ENCODE data around the gene SLIT3.
A peak's percentile ranks its signal among the peaks of the same experiment; 100 is the strongest.

Gene SLIT3

GRCh38 chr5:168753691-168754254 lies 547.2 kb downstream of the SLIT3 start:
- Mint-ChIP-seq H3K27ac (no peak overlapping the region), H3K36me3 (ENCODE audit: low read depth) (peaks cover 25% of the 10 kb centered on the region), H3K4me3 (no peak overlapping the region), H3K4me1 (peaks cover 17% of the 10 kb centered on the region), H3K9me3 (no peaks in the 10 kb centered on the region), H3K27me3 (ENCODE audit: low read depth, poor library complexity) (peaks cover 5% of the 10 kb centered on the region)
- DNase-seq = no peak
- TF ChIP-seq CTCF (IDR thresholded peaks at IDR 0.05) = no peak

DNA sequence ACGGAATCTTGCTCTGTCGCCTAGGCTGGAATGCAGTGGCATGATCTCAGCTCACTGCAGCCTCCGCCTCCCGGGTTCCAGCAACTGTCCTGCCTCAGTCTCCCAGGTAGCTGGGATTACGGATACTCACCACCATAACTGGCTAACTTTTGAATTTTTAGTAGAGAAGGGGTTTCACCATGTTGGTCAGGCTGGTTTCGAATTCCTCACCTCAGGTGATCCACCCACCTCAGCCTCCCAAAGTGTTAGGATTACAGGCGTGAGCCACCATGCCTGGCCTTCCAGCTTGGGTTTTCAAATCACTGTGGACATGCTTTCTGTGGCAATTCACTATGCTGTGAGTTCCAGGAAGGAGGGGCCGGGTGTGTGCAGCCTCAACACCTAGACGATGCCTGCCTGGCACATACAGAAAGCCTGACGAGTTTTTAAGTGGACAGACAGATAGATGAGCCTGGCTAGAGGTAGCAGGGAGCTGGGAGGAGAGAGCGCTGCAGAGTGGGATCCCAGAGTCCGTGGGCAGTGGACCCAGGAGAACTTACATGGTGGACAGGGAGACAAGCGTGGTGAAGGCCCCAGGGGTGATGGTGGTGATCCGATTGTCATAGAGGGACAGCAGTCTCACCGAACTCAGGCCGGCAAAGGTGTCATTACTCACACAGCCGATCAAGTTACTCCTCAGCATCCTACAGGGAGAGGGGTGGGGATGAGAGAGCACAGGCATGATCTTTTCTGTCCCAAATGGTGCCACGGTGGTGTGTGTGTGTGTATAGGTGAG lies 548.3 kb downstream of the SLIT3 start:
- no peak overlapping the region for H3K27ac Mint-ChIP-seq
- H3K4me1 Mint-ChIP-seq = peaks cover 19% of the 10 kb centered on the region
- H3K36me3 Mint-ChIP-seq (ENCODE audit: low read depth) = peaks cover 31% of the 10 kb centered on the region
- H3K27me3 Mint-ChIP-seq (ENCODE audit: low read depth, poor library complexity) = peaks cover 7% of the 10 kb centered on the region
- no peak overlapping the region for H3K4me3 Mint-ChIP-seq
- TF ChIP-seq CTCF (IDR thresholded peaks at IDR 0.05) = no peak
- no peaks in the 10 kb centered on the region for H3K9me3 Mint-ChIP-seq
- no peak for DNase-seq

DNA sequence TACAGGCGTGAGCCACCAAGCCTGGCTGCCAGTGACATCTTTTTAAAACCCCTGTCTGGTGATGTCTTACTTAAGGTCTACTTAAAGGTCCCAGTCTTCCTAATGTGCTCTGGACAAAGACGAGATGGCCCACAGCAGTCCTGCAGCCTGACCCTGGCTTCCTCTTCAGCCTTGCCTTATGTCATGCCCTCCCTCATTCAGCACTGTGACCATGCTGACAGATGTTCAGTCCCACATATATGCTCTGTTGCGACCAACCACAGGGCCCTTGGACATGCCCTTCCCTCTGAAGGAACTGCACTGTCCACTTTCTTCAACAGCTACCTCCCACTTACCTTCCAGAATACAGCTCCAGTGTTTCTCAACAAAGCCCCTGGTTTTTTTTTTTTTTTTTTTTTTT lies 548.9 kb downstream of the SLIT3 start:
- H3K27me3 Mint-ChIP-seq (ENCODE audit: low read depth, poor library complexity) = peaks cover 11% of the 10 kb centered on the region
- peaks cover 15% of the 10 kb centered on the region for H3K4me1 Mint-ChIP-seq
- DNase-seq = no peak
- peak overlapping the region; percentile 83 for H3K27ac Mint-ChIP-seq
- peaks cover 37% of the 10 kb centered on the region for H3K36me3 Mint-ChIP-seq (ENCODE audit: low read depth)
- no peak for TF ChIP-seq CTCF (IDR thresholded peaks at IDR 0.05)
- no peak overlapping the region for H3K4me3 Mint-ChIP-seq
- H3K9me3 Mint-ChIP-seq = peaks cover 1% of the 10 kb centered on the region

- Mint-ChIP-seq H3K4me3 (no peak overlapping the region), H3K9me3 (peaks cover 3% of the 10 kb centered on the region), H3K36me3 (ENCODE audit: low read depth) (peaks cover 42% of the 10 kb centered on the region), H3K4me1 (peaks cover 8% of the 10 kb centered on the region), H3K27ac (no peak overlapping the region), H3K27me3 (ENCODE audit: low read depth, poor library complexity) (peaks cover 11% of the 10 kb centered on the region)
- no peak for DNase-seq
- no peak for TF ChIP-seq CTCF (IDR thresholded peaks at IDR 0.05)
These were observed 550.0 kb downstream of the SLIT3 start for GRCh38 chr5:168750926-168751325.

- peaks cover 16% of the 10 kb centered on the region for H3K27me3 Mint-ChIP-seq (ENCODE audit: low read depth, poor library complexity)
- peaks cover 15% of the 10 kb centered on the region for H3K9me3 Mint-ChIP-seq
- H3K4me1 Mint-ChIP-seq = peaks cover 8% of the 10 kb centered on the region
- H3K4me3 Mint-ChIP-seq = no peak overlapping the region
- TF ChIP-seq CTCF (IDR thresholded peaks at IDR 0.05) = no peak
- H3K27ac Mint-ChIP-seq = no peak overlapping the region
- peaks cover 56% of the 10 kb centered on the region for H3K36me3 Mint-ChIP-seq (ENCODE audit: low read depth)
- DNase-seq = no peak
These were observed 551.4 kb downstream of the SLIT3 start for GRCh38 chr5:168749391-168750100.

All from nephron progenitor cell (in vitro differentiated cells).